NCI-H748 (cell line): ENCODE data around the gene SDCCAG8.

Source experiments
- DNase-seq: peaks from one replicate; lab custom pipeline; 2025; ENCODE audit not compliant: unreplicated experiment; lab: John Stamatoyannopoulos, UW

Gene SDCCAG8

DNA sequence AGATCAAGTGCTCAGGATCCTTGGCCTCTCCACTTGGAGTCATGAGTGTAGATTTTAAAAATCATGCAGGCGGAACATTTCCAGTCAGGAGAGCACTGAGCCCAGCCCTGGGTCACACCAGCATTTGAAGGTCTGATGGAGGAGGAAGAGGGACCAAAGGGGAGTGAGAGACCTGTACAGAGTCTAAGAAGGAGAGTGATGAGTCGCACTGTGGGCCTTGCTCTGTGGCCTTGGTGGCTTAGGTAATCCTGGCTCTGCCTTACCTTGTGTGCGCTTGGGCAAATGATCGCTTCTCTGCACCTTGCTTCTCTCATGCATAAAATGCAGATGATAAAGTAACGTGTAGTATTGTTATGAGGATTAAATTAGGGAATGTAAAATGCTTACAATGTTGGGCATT lies 225.3 kb downstream of the SDCCAG8 start:
- DNase-seq: no peak

DNA sequence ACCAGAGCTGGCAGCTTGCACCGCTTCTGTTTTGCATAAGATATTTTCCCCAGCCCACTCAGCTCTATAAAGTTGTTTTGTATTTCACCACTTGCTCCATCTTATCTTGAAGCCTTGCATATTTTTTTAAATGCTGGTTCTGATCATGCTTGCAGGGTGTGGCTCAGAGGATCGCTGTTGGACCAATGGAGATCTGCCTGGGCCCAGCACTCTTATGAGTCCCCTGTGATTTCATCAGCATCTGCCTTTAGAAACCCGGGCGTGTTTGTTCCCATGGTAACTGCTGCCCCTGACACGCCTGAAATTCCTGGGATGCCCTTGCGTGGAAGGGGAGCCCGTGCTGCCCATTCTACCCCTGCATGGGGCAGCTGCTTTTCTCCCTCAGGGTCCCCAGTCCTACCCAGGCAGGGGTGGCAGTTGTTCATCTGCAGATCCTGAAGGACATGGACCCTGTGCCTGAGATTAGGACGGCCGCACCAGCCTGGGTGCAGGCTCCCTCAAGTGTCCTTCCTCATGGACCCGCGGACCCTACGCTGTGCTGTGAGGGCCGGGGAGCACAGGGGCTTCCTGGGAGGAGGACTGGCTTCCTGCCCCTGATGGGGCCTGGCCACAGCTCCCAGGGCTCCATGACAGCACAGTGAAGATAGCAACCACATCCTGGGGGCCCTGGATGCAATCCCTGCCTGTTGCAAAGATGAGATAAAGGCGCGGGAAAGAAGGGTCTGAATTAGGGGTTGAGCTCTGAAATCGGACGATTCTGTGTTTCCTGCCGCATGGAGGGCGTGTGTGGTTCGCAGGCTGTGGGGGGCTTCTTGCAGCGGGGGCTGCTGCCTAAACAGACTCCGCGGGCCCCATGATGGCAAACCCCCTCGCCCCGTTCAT lies 226.5 kb downstream of the SDCCAG8 start:
- peak; percentile 76 for DNase-seq

DNA sequence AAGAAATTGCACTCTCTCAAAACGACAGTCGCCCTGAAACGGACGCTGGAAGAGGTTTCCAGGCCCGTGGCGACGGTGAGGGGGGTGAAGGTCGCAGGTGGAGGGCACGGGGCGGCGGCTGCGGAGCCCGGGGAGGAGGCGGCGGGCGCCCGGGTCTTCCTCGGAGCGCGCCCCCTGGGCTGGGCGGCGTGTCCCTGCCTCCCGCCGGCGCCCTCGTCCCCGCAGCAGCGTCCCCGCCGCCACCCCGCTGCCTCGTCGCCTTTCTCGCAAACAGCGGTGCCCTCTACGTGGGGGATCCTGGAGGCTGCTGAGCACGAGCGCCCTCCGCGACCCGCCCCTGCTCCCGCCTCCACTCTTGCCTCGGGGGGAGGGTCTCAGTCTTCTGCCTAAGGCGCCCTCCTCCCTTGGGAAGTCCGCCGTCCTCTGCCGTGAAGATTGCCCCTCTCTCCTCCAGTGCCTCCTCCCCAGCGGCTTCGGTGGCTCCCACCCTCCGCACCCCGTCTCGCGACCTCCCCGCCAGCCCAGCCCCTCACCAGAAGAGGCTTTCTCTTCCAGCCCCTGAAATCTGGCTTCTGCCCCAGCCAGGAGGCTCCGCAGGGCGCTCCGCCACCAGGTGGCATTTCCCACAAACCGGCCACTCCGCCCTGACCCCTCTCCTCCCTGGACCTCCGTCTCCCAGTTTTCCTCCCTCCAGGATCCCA lies 227.4 kb downstream of the SDCCAG8 start:
- DNase-seq: peak; percentile 41

DNA sequence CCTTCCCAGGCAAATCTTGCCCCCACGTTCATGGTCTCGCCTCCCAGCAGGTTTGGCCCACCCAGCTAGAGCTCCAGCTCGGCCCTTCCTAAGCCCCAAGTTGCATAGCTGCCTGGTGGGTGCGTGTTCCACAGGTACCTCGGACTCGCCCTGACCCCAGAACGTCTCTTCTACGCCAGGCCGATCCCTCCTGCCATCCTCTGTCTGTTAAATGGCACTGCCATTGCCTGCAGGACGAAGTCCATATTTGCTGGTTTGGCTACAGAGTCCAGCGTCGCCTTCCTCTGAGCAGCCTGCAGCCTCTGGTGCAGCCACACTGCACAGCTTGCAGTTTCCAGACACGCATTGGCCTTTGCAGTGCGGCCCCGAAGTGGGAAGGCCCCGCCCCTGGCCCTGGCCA lies 228.1 kb downstream of the SDCCAG8 start:
- no peak for DNase-seq

DNA sequence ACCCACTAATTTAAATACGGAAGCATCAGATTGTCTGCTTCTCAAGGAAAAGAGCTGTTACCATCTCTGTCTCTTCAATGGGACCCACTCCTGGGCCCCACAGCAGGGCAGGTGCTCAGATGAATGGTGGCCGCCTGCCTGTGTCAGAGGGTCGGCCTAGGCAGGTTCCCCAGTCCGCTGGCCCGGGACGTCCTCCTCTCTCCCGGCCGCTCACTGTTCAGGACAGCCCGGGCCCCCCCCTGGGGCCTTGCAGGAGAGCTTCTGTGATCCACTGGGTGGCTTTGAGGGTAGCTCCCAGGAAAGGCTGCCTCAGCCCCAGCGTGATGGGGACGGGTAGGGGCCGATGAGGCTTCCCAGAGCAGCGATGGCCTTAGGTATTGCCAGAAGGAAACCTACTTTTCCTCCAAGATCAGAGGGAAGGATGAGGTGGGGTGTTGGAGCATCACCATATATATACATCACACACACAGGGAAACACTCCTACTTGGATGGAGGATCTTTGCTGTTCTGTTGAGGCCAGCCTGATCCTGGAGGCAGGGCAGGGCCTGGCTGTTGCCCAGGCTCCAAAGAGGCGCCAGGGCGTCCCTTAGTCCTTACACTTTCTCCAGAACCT lies 231.3 kb downstream of the SDCCAG8 start:
- no peak for DNase-seq

DNA sequence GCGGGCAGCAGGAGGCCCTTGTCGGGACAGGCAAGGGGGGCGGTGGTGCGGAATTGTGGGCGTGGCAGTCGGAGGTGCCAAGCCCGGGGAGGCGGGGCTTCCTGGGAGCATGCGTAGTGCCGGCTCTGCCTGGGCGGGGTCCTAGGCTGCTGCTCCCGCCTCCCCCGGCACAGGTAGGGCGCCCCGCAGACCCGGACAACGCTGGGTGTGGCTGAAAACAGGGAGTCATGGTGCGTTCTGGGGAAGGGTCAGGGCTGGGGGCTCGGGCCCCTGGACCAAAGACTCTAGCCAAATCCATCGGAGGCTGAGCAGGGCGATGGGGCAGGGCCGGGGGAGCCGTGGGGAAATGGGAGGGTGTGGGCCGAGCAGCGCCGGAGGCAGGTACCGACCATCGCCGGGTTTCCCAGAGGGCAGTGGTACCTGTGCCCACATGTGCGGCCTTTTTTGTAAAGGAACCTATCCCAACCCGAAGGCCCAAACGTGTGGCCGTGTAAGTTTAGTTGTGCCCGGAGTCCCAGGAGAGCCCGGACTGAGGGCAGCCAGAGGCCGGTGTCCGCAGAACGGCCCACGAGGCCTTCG lies 231.9 kb downstream of the SDCCAG8 start:
- DNase-seq: no peak

DNA sequence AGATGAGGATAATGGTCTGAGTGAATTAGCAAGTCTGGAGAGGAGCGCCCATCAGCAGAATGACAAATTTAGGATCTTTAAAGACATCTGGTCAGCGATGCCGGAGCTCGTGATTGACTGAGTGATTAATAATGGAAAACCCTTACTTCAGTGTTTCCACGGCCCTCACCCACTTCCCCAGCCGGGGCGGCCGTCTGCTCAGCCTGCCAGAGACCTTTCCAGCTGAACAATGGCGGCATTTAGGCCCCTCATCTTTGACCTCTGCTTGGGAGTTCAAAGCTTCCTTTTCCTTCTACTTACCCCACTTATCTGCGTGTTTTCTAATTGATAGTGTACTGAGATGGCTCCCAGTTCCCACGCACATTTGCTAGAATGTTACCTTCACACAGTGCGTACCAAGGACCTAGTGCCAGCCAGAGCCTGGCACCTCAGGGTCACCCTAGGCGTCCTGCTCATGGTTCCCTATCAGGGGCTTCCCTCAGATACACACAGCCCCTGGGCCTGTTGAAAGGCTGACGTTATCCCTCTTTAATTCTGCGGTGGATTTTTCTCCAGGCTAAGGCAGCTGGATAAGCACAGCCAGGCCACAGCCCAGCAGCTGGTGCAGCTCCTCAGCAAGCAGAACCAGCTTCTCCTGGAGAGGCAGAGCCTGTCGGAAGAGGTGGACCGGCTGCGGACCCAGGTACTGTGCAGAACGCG lies 232.8 kb downstream of the SDCCAG8 start:
- no peak for DNase-seq

DNA sequence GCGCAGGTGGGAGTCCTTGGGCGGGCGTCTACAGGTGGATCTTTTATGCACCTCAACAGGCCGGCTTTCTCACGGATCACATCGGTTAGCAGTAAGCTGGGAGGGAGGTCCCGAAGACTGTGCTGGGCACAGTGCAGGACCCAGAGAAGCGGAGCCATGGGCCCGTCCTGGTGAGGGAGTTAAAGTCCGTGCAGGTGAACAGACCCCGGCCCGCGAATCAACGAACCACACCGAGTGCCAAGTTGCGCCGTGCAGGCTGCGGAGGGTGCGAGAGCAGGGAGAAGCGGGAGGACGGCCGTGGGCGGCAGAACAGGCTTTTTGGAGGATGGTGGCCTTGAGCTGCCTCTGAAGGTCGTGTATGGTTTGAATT lies 233.3 kb downstream of the SDCCAG8 start:
- DNase-seq: no peak

DNA sequence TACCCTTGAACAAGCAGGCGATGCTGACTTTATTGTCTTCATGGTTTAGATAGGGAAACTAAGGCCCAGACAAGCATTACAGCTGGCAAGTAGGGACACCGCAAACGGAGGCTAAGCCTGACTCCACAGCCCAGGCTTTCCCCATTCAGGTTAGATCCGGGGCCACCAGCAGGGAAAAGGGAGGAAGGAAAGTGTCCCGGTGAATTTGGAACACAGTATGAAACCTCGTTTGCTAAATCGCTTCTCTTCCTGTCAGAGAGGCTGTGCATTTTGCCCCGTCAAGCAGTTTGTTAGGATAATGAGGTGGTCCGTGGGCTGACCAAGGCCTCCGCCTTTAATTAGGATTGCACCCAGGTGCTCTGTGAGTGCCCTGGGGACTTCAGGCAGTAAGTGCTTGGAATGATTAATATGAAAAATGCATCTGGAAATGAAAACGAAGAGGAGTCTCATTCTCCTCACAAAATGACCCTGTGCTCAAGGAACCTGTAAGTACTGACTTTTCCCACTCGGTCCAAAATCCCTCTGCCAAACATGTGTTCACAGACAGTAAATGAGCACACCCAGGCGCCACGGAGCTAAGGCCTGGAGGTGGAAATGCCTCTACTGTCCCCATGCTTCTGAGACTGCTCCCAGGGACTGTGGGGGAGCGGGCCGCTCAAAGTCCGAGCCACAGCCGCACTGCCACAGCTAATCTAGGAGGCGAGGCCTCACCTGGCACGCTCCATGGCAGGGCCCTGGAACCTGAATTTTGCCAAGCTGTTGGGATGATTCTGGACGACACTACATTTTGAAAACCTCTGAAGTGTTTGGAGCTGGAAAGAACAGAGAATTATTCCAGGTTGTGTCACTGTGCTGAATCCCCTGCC lies 234.1 kb downstream of the SDCCAG8 start:
- DNase-seq: no peak

DNA sequence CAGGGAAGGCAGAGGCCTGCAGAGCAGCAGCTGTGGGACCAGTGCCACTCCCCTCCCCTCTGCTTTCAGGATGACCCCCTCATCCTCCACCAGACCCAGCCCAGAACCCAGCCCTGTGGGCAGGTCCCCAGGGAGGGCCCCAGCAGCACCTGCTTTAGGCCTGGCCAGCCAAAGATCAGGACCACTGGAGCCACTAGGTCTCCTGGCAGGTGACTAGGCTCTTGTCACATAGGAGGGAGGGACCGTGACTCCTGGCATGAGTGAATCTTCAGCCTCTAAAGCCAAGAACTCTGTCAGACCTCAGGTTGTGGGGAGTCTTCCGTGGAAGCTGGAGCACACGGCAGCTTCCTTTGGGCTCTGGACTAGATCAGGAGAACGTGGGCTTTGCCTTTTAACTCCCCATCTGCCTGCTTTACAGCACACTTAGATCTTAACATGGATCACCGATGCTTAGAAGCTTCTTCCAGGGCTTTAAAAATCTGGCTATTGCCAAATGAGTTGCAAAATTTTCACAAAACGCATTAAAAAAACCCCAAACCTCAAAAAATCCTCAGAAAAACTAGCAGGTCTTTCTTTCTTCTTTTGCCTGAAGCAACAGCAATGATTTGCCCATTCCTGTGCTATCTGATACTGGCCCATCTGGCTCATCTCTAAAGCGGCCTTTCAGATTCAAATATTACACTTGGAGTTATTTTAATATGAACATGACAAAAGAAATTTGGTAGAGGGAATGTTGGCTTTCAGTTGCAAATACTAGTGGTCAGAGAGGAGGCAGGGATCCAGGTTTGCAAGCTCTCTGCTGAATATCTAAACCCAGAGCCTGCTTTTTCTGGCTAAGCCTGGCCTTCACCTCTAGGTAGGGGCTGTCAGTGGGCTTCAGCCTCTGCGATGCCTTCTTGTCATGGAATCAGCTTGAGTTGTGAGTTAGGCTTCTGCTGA lies 235.2 kb downstream of the SDCCAG8 start:
- no peak for DNase-seq

DNA sequence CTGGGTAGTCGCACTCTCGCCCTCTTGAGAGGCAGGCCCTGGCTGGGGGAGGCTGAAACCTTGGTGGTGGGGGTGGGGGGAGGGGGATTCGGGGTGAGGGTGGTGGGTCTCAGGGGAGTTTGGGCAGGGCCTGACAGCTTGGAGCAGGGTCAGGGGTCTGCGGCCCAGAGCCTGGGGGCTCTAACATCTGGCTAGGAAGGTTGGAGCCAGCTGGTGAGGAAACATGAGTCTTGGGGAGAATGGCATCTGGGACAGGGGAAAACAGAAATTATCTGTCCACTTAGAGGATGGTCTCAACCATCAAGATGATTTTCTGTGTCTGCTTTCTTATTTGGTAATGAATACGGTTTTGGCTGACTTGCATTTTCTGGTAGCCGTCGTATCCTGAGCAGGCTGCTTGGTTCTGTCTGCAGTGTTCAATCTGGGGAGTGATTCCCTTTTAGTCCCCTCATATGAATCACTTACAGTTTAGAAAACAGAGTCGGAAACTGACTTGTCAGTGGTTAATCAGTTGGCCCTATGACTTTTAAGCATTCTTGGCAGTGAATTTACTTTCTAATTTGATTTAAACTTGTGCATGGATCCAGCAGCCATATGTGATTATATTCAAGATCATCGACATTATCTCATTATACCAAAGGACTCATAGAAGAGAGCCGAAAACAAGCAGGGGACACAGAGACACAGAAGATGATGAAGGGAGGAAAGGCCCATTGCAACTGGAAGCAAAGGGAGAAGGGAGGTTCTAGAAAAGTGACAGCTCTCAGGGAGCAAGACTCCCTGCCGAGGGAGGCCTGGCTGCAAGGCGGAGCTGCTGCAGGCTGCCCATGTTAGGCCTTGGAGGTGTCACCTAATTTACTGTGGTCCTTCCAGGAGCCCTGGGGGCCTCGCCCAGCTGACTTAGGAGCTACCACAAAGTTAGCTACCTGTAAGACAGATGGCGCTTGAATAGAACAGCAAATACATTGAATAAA lies 237.6 kb downstream of the SDCCAG8 start:
- DNase-seq: no peak

DNA sequence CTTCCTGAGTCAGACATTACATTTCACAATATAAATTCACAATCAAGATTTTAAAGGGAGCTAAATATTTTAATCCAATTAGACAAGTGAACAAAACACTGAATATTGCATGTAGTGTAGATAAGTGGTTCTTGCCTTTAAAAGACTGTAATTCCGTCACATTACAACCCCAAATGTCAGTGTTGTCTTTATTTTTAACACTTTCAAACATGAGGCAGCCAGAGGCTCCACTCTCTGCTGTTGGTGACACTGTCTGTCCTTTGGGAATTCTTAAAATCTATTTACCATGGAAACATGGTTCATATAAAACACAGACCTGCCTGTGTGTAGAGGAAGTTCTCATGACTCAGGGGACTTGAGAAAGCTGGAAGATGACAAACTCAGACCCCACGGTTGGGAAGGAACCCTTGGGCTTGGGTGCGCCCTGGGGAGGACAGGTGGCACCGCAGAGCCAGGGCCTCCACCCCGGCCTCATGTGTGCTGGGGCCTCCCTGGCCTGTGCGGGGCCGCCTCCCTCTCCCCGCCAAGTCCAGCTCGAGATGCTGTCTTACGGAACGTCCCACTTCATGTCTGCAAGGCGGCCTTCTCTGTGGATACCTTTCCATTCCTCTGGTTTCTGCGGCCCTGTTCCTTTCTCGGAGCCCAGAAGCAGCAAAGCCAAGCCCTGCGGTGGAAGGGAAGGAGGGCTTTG lies 239.0 kb downstream of the SDCCAG8 start:
- DNase-seq: no peak

DNA sequence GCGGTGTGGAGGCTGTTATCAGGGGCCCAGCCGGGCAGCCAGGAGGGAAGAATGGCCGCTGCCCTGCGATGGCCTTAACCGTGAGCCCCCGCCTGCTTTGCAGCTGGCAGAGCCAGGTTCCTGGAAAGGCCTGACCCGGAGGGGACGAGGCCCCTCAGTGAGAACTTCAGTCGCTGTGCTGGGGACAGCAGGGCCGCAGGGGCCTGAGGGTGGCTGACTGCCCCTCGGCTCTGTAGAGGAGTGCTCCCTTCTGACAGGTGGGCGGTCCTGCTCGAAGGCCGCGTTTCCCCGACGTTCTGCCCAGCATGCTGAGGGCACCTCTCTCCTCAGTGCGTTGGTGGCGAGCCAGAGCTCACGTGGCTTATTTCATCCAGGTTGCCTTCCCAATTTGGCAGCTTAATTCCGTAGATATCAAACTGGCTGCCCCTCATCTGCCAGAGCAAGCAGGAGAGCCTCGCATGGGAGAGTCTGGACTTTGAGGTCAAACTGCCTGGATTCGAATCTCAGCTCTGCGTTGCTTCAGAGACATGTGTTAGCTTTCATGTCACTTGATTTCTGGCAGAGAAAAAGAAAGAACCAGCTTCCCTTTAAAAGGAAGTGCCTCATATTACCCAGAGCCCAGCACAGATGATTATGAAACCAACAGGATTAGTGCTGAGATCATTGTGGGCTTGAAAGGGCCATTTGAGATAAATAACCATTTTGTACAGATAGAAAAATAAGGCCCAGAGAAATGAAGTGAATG lies 239.8 kb downstream of the SDCCAG8 start:
- DNase-seq: no peak

DNA sequence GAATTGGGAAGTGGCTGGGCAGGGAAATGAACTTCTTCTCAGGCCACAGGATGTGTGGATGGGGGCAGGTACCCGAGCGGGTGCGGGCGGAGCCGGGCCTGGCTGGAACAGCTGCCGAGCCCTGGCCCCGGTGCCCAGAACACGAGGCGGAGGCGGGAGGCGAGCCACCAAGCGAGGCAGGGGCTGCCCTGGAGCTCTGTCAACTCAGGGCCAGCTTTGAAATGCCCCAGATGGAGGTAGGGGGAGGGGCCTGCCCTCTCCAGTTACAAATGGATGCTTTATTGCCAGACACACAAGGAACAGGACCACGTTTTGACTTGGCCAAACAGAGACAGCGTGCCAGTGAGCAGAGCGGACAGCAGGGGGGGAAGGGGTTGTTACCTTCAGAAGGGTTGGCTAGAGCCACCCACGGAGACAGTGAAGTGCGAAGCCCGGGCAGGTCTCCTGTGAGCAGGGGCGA lies 240.4 kb downstream of the SDCCAG8 start:
- peak; percentile 71 for DNase-seq

DNA sequence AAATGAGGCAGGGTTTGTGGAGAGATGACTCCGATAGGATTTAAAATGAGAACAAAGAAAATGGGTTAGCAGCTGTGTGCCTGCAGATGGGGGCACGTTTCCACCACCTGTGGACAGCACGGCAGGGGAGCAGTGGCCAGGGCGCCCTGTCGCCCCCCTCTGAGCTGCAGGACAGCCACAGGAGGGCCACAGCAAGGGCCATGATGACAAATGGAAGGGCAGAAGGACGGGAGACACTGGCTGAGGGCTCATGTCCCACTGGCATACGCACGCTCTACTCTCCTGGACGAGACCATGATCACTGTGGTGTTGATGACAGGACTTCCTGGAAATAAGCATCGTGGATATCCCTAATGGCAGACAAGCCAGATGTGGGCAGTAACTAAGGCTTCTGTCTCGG lies 241.0 kb downstream of the SDCCAG8 start:
- no peak for DNase-seq

DNA sequence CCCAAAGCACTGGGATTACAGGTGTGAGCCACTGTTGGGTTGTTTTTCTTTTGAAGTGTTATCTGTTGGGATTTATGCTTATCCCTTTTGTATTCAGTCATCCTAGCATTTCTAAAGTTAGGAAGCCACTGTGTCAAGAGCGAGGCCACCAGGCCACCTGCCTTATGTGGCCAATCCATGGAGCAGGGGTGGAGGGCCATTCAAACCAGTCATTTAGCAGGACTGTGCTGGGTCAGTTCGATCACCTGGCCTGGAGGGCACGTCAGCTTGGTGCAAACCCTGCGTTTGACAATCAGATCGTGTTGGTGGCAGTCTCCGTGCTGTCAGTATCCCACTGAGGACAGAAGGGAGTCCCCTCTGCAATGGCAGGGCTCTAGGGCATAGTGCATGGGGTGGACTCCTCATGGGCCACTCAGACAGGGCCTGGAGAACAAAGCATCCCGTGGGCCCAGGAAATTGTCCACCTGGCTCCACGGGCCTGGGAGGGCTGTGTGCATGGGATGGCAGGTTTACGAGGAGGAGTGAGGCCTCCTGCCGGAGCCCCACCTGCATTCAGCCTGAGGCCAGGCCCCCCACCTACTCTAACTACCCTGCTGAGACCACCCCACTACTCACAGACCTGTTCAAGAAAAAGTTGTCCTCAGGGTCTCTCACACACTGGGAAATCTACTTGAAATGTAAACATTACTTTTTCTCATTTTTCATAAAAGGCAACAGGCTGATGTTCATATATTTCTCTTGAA lies 242.3 kb downstream of the SDCCAG8 start:
- no peak for DNase-seq
